ENCODE results near the gene HOXA6.

DNA sequence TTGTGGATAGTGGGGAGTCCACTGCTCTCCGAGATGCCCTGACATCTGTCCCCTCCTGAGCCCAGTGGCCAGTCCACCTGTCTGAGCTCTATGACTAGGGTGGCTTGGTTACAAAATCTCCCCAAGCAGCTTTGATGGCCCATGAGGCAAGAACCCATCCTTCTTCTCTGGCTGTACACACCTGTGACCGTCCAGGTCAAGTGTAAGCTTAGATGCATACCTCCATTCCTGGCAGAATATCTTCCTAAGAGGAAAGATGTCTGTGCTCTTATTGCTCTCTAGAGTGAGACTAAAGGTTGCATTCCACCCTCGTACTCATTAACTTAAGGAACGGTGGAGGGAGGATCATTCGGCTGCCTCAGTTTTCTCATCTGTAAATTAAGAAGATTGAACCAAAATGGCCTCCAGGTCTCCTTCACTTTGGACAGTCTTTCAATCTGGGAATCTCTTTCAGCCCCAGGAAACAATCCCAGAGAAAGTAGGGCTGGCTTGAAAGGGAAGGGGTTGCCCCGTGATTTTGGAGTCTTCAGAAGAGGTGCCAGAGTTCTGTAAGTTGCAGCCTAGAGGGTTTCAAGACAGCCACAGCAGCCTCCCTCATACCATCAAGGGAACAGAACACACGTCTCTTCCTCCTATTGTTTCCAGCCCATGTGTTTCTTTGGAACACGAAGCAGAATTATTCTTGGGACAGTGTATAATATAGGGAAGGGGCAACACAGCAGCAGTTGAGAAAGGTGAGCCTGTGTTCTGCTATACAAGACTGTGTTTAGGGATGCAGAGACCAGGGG is 22.5 kb downstream of the HOXA6 start:
- TF ChIP-seq CTCF (IDR thresholded peaks at IDR 0.05) (no peak), POLR2A (IDR thresholded peaks at IDR 0.05) (no peak)
